ENCODE data around the gene PTS.
"Not testable (repeated sequence)": the region's sequence is repeated elsewhere in the genome, so short reads cannot be mapped to it uniquely, and the experiment has no call there.

PTS gene

GRCh38 chr11:112186304-112186703, 39.9 kb upstream of the PTS start:
- TF ChIP-seq CTCF (conservative IDR thresholded peaks at IDR 0.05) = no peak
- H3K27ac ChIP-seq = no peak overlapping the region

- not testable (repeated sequence) for H3K27ac ChIP-seq
Observed at GRCh38 chr11:112195113-112195512, 31.1 kb upstream of the PTS start.

GRCh38 chr11:112195951-112196351, 30.3 kb upstream of the PTS start:
- no peak for TF ChIP-seq CTCF (conservative IDR thresholded peaks at IDR 0.05)
- H3K27ac ChIP-seq = no peak overlapping the region

- no peak for TF ChIP-seq CTCF (conservative IDR thresholded peaks at IDR 0.05)
- no peak overlapping the region for H3K27ac ChIP-seq
Observed at GRCh38 chr11:112196519-112197087, 29.6 kb upstream of the PTS start.

GRCh38 chr11:112199101-112199500, 27.1 kb upstream of the PTS start:
- not testable (repeated sequence) for H3K27ac ChIP-seq

- TF ChIP-seq CTCF (conservative IDR thresholded peaks at IDR 0.05) = no peak
- H3K27ac ChIP-seq = no peak overlapping the region
Observed at GRCh38 chr11:112200252-112200651, 26.0 kb upstream of the PTS start.

- no peak for TF ChIP-seq CTCF (conservative IDR thresholded peaks at IDR 0.05)
- no peak overlapping the region for H3K27ac ChIP-seq
Observed at GRCh38 chr11:112206071-112206470, 20.2 kb upstream of the PTS start.

- no peak overlapping the region for H3K27ac ChIP-seq
- TF ChIP-seq CTCF (conservative IDR thresholded peaks at IDR 0.05) = no peak
Observed at GRCh38 chr11:112210890-112211289, 15.3 kb upstream of the PTS start.

- H3K27ac ChIP-seq = no peak overlapping the region
- no peak for TF ChIP-seq CTCF (conservative IDR thresholded peaks at IDR 0.05)
Observed at GRCh38 chr11:112211536-112211935, 14.7 kb upstream of the PTS start.
